Astrocyte (in vitro differentiated cells and primary cell): ENCODE results near the gene RNF167. TPM values are rescaled to one million over a fixed set of nuclear protein-coding genes. Genes with fewer than 3 reads are reported as not detected.
A peak's percentile ranks its signal among the peaks of the same experiment; 100 is the strongest.

Source experiments
- DNase-seq: peaks from one replicate; pipeline ENCODE4 v3.0.0-alpha.2; 2010; ENCODE audit warnings: low read depth
- FAIRE-seq: peaks from 2 replicates; lab custom pipeline; 2011; peaks lifted over from hg19 to GRCh38; lab: Jason Lieb, UNC
- H2AFZ ChIP-seq: 2 replicates; pipeline ENCODE4 v1.6.0; 2012; ENCODE audit warnings: low read depth, low read length, inconsistent platforms
- H3K27ac ChIP-seq: 2 replicates; pipeline ENCODE4 v1.5.1; 2011; ENCODE audit warnings: low read depth, low read length, inconsistent platforms
- H3K27me3 ChIP-seq: 2 replicates; pipeline ENCODE4 v1.6.0; 2011; ENCODE audit warnings: low read length, inconsistent platforms; ENCODE audit not compliant: insufficient read depth
- H3K36me3 ChIP-seq: 2 replicates; pipeline ENCODE4 v1.5.1; 2011; ENCODE audit warnings: low read length, inconsistent platforms; ENCODE audit not compliant: insufficient read depth
- H3K4me1 ChIP-seq: 2 replicates; pipeline ENCODE4 v1.5.1; 2011; ENCODE audit warnings: low read length, inconsistent platforms; ENCODE audit not compliant: insufficient read depth
- H3K4me2 ChIP-seq: 2 replicates; pipeline ENCODE4 v1.6.0; 2012; ENCODE audit warnings: low read length, inconsistent platforms
- H3K4me3 ChIP-seq: 2 replicates; pipeline ENCODE4 v1.5.1; 2011; ENCODE audit warnings: low read depth, mild to moderate bottlenecking, low read length, inconsistent platforms; ENCODE audit not compliant: insufficient read depth
- H3K79me2 ChIP-seq: 2 replicates; pipeline ENCODE4 v1.6.0; 2012; ENCODE audit warnings: mild to moderate bottlenecking, low read length, inconsistent platforms; ENCODE audit not compliant: insufficient read depth
- H3K9ac ChIP-seq: 2 replicates; pipeline ENCODE4 v1.6.0; 2012; ENCODE audit warnings: mild to moderate bottlenecking, low read length, inconsistent platforms
- H3K9me3 ChIP-seq: 2 replicates; pipeline ENCODE4 v1.5.1; 2012; ENCODE audit warnings: low read depth, mild to moderate bottlenecking, low read length, inconsistent platforms; ENCODE audit not compliant: insufficient read depth
- H4K20me1 ChIP-seq: 2 replicates; pipeline ENCODE4 v1.6.0; 2012; ENCODE audit warnings: low read length, inconsistent platforms; ENCODE audit not compliant: insufficient read depth
- H3K27ac Mint-ChIP-seq: one replicate; pipeline ENCODE4 v1.8.0; 2021; ENCODE audit warnings: mild to moderate bottlenecking, mixed read lengths; ENCODE audit not compliant: unreplicated experiment
- H3K27me3 Mint-ChIP-seq: one replicate; pipeline ENCODE4 v1.8.0; 2021; ENCODE audit warnings: low read depth, mixed read lengths; ENCODE audit not compliant: unreplicated experiment
- H3K36me3 Mint-ChIP-seq: one replicate; pipeline ENCODE4 v1.8.0; 2021; ENCODE audit warnings: low read depth, mixed read lengths; ENCODE audit not compliant: unreplicated experiment
- H3K4me1 Mint-ChIP-seq: one replicate; pipeline ENCODE4 v1.8.0; 2021; ENCODE audit warnings: low read depth, mixed read lengths; ENCODE audit not compliant: unreplicated experiment
- H3K4me3 Mint-ChIP-seq: one replicate; pipeline ENCODE4 v1.8.0; 2021; ENCODE audit warnings: mild to moderate bottlenecking, moderate library complexity, mixed read lengths; ENCODE audit not compliant: unreplicated experiment
- H3K9me3 Mint-ChIP-seq: one replicate; pipeline ENCODE4 v1.8.0; 2021; ENCODE audit warnings: mild to moderate bottlenecking, mixed read lengths; ENCODE audit not compliant: unreplicated experiment
- CTCF ChIP-seq: IDR thresholded peaks from 2 replicates; pipeline ENCODE4 v1.5.1; 2011; ENCODE audit warnings: low read depth, mild to moderate bottlenecking, inconsistent platforms, low read length, moderate library complexity; ENCODE audit not compliant: insufficient read depth
- EZH2 ChIP-seq: IDR thresholded peaks from 2 replicates; pipeline ENCODE4 v1.6.1; 2012; ENCODE audit warnings: mild to moderate bottlenecking, low read length, inconsistent platforms; ENCODE audit not compliant: insufficient read depth
- total RNA-seq: library from RNA; stranded (reverse); gene quantifications from 2 replicates; pipeline ENCODE4 v1.2.1, GENCODE V29; 2021

Gene RNF167
- total RNA-seq, 1 donor from 2014 or later = 89.7 TPM

GRCh38 chr17:4897198-4897687 is 42.8 kb upstream of the RNF167 start:
- H4K20me1 ChIP-seq = peaks cover 3% of the 10 kb centered on the region
- H3K4me1 ChIP-seq = peaks cover 6% of the 10 kb centered on the region
- H3K79me2 ChIP-seq = no peaks in the 10 kb centered on the region
- no peak overlapping the region for H3K4me3 ChIP-seq
- peaks cover 2% of the 10 kb centered on the region for H3K27me3 ChIP-seq
- no peaks in the 10 kb centered on the region for H3K9me3 Mint-ChIP-seq
- peaks cover 12% of the 10 kb centered on the region for H3K36me3 ChIP-seq
- peaks cover 19% of the 10 kb centered on the region for H3K36me3 Mint-ChIP-seq
- H3K27ac Mint-ChIP-seq = no peak overlapping the region
- H3K27ac ChIP-seq = no peak overlapping the region
- H3K9ac ChIP-seq = no peak overlapping the region
- H2AFZ ChIP-seq = no peak overlapping the region
- no peaks in the 10 kb centered on the region for H3K4me1 Mint-ChIP-seq
- FAIRE-seq (no peak), DNase-seq (no peak)
- no peak for TF ChIP-seq CTCF
- TF ChIP-seq EZH2 = no peak
- H3K27me3 Mint-ChIP-seq = no peaks in the 10 kb centered on the region
- H3K9me3 ChIP-seq = no peaks in the 10 kb centered on the region
- H3K4me2 ChIP-seq = no peak overlapping the region
- H3K4me3 Mint-ChIP-seq = no peak overlapping the region

- peaks cover 22% of the 10 kb centered on the region for H3K36me3 Mint-ChIP-seq
- TF ChIP-seq EZH2 = no peak
- TF ChIP-seq CTCF = no peak
- Histone ChIP-seq H3K27me3 (peaks cover 2% of the 10 kb centered on the region), H3K9me3 (no peaks in the 10 kb centered on the region), H3K4me3 (no peak overlapping the region), H3K79me2 (no peaks in the 10 kb centered on the region), H3K27ac (no peak overlapping the region), H3K4me1 (peaks cover 6% of the 10 kb centered on the region), H4K20me1 (peaks cover 5% of the 10 kb centered on the region), H3K9ac (no peak overlapping the region), H3K4me2 (no peak overlapping the region), H2AFZ (no peak overlapping the region), H3K36me3 (peaks cover 12% of the 10 kb centered on the region)
- no peaks in the 10 kb centered on the region for H3K4me1 Mint-ChIP-seq
- H3K4me3 Mint-ChIP-seq = no peak overlapping the region
- no peak for FAIRE-seq
- no peak overlapping the region for H3K27ac Mint-ChIP-seq
- DNase-seq = no peak
- H3K27me3 Mint-ChIP-seq = no peaks in the 10 kb centered on the region
- H3K9me3 Mint-ChIP-seq = no peaks in the 10 kb centered on the region
Observed at GRCh38 chr17:4897785-4898184, 42.3 kb upstream of the RNF167 start.

GRCh38 chr17:4898351-4898750 is 41.7 kb upstream of the RNF167 start:
- Mint-ChIP-seq H3K27ac (no peak overlapping the region), H3K27me3 (no peaks in the 10 kb centered on the region), H3K9me3 (no peaks in the 10 kb centered on the region), H3K4me1 (no peaks in the 10 kb centered on the region), H3K36me3 (peaks cover 22% of the 10 kb centered on the region), H3K4me3 (no peak overlapping the region)
- Histone ChIP-seq H3K27ac (no peak overlapping the region), H3K4me1 (peaks cover 6% of the 10 kb centered on the region), H3K9me3 (no peaks in the 10 kb centered on the region), H3K36me3 (peaks cover 12% of the 10 kb centered on the region), H2AFZ (no peak overlapping the region), H3K4me2 (peak overlapping the region; percentile 78), H3K27me3 (peaks cover 2% of the 10 kb centered on the region), H3K9ac (no peak overlapping the region), H3K79me2 (no peaks in the 10 kb centered on the region), H4K20me1 (peaks cover 7% of the 10 kb centered on the region), H3K4me3 (no peak overlapping the region)
- no peak for DNase-seq
- FAIRE-seq = no peak
- TF ChIP-seq EZH2 (no peak), CTCF (no peak)
